NB4 (cell line): ENCODE data around the gene TCOF1.

Experiments used
- DNase-seq: peaks from one replicate; pipeline ENCODE4 v3.0.0; 2010; ENCODE audit warnings: low read depth
- H3K4me3 ChIP-seq: one replicate; pipeline ENCODE4 v1.5.1; 2011; ENCODE audit warnings: mild to moderate bottlenecking, low read depth, low read length, moderate library complexity
- CTCF ChIP-seq: IDR thresholded peaks from one replicate; pipeline ENCODE4 v1.5.1; 2012; ENCODE audit warnings: low read depth, low read length
- MAX ChIP-seq: IDR thresholded peaks from 2 replicates; pipeline ENCODE4 v1.6.1; 2011; ENCODE audit warnings: low read depth, low read length
- MYC ChIP-seq: IDR thresholded peaks from 2 replicates; pipeline ENCODE4 v1.6.1; 2011; ENCODE audit warnings: low read depth, low read length
- POLR2A ChIP-seq: IDR thresholded peaks from 2 replicates; pipeline ENCODE4 v1.6.1; 2011; ENCODE audit warnings: mild to moderate bottlenecking; ENCODE audit not compliant: insufficient read length; ENCODE audit errors: extremely low read depth

TCOF1 gene

GRCh38 chr5:150349681-150350275 is 7.7 kb upstream of the TCOF1 start:
- TF ChIP-seq CTCF (no peak), MAX (no peak), MYC (no peak), POLR2A (no peak)
- DNase-seq: no peak
- H3K4me3 ChIP-seq: no peak overlapping the region

GRCh38 chr5:150350524-150351344 is 6.8 kb upstream of the TCOF1 start:
- DNase-seq: peak; percentile 74
- H3K4me3 ChIP-seq: no peak overlapping the region
- no peak for TF ChIP-seq POLR2A
- TF ChIP-seq MAX: peak; percentile 88
- peak; percentile 45; the same call in 1 of the 2 replicates for TF ChIP-seq MYC
- TF ChIP-seq CTCF: peak; percentile 56

- TF ChIP-seq MYC (no peak), CTCF (no peak), MAX (no peak), POLR2A (no peak)
- no peak overlapping the region for H3K4me3 ChIP-seq
- DNase-seq: no peak
Observed at GRCh38 chr5:150352244-150353031, 5.1 kb upstream of the TCOF1 start.

- no peak overlapping the region for H3K4me3 ChIP-seq
- TF ChIP-seq MAX: no peak
- TF ChIP-seq POLR2A: no peak
- no peak for TF ChIP-seq CTCF
- no peak for DNase-seq
Observed at GRCh38 chr5:150353032-150353675, 4.3 kb upstream of the TCOF1 start.

- DNase-seq: no peak
- no peak overlapping the region for H3K4me3 ChIP-seq
- TF ChIP-seq MAX: no peak
- TF ChIP-seq MYC: no peak
- TF ChIP-seq POLR2A: no peak
- TF ChIP-seq CTCF: no peak
Observed at GRCh38 chr5:150355791-150356190, 1.7 kb upstream of the TCOF1 start.
